HT1080 (cell line): ENCODE results near the gene INSYN2B. TPM values are rescaled to one million over a fixed set of nuclear protein-coding genes. Genes with fewer than 3 reads are reported as not detected.

Experiments used
- DNase-seq: peaks from one replicate; pipeline ENCODE4 v3.0.0-alpha.2; 2015; ENCODE audit warnings: low read depth
- total RNA-seq: library from RNA; depleted of rRNA; stranded (reverse); fragments of >200 nt; shearing (Covaris generic); gene quantifications from 2 replicates; pipeline ENCODE4 v1.2.3, GENCODE V29; 2014

The INSYN2B gene
- total RNA-seq, 1 experiment from 2014 or later, result 14.0 TPM

DNA sequence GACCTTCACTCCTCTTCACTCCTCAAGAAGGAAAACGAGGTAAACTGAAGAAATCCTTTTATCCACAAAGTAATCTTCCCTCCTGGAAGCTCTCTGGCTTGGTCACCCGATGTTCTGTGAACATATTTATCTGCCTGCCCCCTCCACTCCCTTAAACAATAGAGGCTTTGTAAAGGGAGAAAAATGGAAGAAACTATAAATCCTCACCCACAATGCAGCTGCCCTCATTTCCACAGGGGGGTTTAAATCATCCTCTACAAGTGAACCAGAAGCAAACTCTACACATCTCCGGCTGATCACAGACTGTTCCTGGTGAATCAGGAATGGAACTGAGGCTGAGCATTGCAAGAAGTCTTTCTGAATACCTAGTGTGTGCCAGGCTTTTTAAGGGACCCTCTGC lies 7.2 kb downstream of the INSYN2B start:
- DNase-seq, result no peak

DNA sequence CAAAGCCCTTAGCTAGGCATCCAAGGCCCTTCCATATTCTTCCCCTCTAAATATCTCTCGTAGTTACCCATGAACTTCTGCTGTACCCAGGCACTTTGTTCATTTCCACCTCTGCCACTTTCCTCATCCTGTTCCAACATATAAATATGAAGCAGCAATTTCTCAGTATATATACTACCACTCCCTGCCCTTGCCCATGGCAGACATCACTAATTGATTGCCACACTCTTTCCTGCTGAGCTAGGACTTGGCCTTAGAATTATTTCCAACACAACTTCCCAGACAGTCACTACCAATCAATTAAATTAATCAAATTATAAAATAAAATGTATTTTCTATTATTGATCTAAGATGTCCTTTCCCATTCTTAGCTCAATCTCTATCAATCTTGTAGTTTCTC lies 8.5 kb downstream of the INSYN2B start:
- DNase-seq, result peak; percentile 33

- DNase-seq, result peak; percentile 99
These were observed 9.2 kb downstream of the INSYN2B start for GRCh38 chr5:169970911-169971765.

GRCh38 chr5:169970339-169970738 lies 10.0 kb downstream of the INSYN2B start:
- DNase-seq, result no peak

DNA sequence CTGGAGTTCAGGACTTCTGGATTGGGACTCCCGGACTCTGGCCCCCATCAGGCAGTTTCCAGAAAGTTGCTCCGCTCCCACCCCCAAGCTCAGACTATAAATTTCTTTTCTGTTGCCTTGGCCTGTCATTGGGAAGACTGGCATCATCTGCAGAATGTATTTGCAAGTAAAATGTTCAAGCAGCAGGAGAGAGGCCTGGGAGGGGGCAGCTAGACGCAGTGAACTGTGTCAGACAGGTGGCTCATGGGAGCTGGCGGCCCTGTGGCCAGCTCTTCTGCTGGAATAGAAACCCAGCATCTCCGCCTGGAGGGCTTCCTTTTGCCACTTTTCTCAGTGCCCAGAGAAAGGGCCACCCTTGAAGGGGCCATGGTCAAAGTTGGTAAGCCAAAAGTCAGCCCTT lies 16.0 kb downstream of the INSYN2B start:
- no peak for DNase-seq

DNA sequence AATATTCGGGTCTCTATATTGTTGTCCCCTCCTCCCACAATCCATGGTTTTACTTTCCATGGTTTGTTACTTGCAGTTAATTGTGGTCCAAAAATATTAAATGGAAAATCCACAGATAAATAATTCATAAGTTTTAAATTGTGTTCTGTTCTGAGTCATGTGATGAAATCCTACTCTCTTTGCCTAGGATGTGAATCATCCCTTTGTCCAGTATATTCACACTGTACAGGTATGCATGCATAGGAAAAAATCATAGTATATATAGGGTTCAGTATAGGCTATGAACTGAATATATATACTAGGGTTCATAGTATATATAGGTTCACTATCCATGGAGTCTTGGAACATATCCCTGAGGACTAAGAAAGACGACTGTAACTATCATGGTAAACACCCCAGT lies 19.6 kb downstream of the INSYN2B start:
- no peak for DNase-seq

- DNase-seq, result no peak
These were observed 22.0 kb downstream of the INSYN2B start for GRCh38 chr5:169958278-169958677.

DNA sequence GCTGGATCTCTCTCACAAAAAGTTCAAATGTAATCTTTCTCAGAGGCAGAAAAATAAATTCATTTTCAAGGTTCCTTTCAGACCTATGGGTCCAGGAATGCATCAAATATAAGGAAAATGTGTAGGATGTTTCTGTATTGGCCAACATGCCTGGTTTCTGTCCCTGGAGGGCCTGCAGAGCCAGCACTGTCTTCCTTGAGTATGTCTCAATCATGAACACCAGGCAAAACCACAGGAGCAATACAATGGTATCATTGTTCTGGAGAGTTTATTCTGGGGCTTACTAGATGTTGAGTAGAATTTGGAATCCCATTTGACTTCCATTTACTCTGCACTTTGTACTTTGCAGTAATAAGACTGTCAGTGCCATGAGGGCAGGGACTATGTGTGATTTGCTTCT lies 23.5 kb downstream of the INSYN2B start:
- DNase-seq, result peak; percentile 82

DNA sequence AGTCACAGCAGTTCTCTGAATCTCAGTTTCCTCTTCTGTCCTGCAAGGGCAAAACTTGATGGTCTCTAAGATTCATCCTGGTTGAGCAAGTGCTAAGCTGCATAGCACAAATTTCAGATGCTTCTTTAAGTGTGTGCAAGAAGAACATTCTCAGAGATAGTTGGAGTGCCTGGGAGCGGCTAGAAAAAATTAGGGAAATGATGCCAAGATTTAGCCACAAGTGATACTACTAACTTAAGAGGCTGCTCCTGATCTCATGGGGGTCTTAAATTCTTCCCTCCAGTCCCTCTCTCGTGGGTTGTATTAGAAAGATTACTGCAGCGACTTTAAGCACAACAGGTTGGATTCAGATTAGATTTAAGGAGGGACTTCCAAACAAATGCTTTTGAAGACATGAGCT lies 24.2 kb downstream of the INSYN2B start:
- no peak for DNase-seq

GRCh38 chr5:169954786-169955185 lies 25.5 kb downstream of the INSYN2B start:
- DNase-seq, result no peak

DNA sequence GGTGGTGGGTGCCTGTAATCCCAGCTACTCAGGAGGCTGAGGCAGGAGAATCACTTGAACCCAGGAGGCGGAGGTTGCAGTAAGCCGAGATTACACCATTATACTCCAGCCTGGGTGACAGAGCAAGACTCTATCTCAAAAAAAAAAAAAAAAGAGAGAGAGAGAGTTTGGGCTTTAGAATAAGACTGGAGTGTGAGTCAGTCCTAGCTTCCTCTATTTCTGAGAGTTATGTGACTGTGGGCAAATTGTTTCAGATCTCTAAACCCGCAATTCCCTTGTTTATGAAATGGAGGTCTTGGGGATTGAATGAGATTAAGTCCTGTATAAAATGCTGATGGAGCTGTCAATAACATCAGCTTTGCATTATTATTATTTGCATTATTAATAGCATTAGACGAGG lies 27.1 kb downstream of the INSYN2B start:
- DNase-seq, result peak; percentile 82

DNA sequence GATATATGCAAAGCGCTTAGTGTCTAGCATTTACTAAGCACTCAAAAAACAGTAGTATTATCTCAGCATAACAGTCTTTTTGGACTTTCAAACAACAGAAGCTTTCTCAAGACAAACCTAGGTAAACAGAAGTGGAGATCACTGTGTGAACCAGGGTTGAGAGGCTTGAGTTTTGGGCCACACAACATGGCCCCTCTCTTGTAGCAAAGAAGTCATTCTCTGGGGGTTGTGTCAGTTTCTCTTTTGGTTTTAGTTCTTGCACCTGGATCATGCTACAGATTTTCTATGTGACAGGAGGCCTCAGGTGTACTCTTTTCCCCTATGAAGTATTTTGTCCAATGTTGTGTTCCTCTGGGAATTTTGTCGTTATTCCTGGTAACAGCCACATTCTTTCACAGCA lies 30.0 kb downstream of the INSYN2B start:
- no peak for DNase-seq

GRCh38 chr5:169946743-169947295 lies 33.5 kb downstream of the INSYN2B start:
- DNase-seq, result no peak

DNA sequence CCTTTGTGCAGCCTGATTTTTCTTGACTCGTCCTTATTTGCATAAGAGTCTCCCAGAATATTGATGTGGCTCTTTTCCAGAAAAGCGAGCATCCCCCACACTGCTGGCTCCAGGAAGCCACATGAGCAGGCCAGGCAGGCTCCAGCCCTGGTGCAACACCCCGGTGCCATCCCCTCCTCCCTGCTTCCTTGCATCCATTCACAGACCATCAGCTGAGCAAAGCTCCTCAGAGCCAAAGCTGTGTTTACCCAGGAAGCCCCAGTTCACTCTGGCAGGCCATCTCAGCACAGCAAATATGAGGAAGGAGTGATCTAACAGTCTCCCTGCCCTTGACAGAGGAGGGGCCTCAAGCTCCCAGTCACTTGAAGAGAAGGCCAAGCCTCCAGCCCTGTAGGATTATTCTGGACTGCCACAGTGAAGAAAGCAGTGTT lies 34.4 kb downstream of the INSYN2B start:
- peak; percentile 66 for DNase-seq

- DNase-seq, result no peak
These were observed 35.2 kb downstream of the INSYN2B start for GRCh38 chr5:169944922-169945680.

DNA sequence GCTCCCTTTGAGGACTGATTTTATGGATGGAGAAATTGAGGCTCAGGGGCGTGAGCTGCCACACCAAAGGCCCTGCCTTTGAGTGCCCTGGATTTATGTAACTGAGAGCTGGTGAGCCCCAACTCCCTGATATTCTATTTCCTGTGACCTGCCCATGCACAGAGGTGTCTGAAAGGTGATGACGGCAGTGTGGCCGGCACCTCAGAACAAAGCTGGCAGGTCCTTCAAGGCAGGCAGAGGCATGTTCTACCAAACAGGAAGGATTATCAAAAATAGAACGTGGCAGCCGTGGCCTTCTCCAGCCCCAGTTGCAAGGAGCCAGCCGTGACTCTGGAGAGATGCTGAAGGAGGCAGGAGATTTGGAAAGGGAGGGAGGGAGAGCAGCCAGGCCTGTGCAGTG lies 36.2 kb downstream of the INSYN2B start:
- DNase-seq, result no peak

DNA sequence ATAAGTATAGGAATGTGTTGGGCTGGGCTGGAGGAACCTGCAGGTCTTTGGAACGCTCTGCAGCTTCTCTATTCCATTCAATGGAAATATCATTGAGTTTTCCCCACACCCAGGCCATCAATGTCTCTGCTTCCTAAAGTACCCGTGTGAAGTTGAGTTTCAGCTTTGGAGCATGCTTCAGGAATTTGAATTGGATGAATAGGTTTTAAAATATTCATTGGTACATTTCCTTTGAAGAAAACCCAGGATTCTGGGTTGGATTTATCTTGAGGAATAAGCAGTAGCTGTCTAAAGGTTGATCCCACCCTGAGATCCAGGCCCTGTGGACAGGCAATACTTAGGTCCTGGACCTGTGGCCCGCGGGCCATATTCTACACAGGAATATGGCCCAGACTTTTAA lies 37.3 kb downstream of the INSYN2B start:
- DNase-seq, result no peak

DNA sequence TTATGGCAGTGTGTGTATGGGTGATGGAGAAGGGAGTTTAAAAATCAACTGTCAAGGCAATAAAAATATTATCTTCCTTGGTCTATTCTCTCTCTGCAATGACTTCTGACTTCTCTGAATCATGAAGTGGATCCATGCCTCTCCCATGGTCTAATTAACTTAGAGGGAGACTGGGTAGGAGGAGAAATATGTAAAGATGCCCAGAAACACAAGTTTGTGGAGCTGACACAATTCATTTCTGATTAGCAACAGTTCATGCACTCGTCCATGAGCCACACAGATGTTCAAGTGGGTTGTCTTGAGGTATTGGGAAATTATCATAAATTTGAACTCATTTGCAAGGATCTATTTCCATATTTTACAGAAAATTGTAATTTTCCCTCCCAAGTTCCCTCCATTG lies 38.1 kb downstream of the INSYN2B start:
- DNase-seq, result no peak

GRCh38 chr5:169941542-169941941 lies 38.8 kb downstream of the INSYN2B start:
- DNase-seq, result no peak

DNA sequence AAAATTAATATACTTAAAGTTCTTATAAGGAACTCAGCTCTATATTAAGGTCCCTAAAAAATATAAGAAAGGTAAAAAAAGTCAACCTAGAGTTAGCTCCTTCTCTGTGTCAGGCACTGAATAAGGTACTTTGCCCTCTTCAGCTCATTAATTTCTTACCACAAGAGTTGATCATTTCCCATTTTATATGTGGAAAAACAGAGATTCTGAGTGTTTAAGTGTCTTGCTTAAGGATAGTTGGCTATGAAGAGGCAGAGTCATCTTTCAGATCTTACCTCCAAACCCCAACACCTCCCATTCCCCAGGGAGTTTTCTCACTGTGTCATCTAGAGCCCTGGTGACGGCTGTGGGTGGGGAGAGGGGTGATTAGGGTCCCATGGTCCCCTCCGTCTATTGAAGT lies 40.6 kb downstream of the INSYN2B start:
- DNase-seq, result no peak

DNA sequence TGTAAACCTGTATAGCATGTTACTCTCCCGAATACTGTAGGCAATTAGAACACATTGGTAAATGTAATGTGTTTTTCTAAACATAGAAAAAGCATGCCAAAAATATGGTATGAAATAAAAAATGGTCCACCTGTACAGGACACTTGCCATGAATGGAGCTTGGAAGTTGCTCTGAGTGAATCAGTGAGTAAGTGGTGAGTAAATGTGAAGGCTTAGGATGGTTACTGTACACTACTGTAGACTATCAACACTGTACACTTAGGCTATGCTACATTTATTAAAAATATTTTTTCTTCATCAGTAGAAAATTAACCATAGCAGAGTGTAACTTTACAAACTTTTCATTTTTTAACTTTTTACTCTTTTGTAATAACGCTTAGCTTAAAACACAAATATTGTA lies 41.9 kb downstream of the INSYN2B start:
- no peak for DNase-seq

GRCh38 chr5:169935762-169936161 lies 44.5 kb downstream of the INSYN2B start:
- no peak for DNase-seq
